K562 (cell line): Measurements from ENCODE around the gene NDUFB10. TPM values are rescaled to one million over a fixed set of nuclear protein-coding genes. Genes with fewer than 3 reads are reported as not detected.
A peak's percentile ranks its signal among the peaks of the same experiment; 100 is the strongest.

Source experiments
- BACH1 ChIP-seq: fragments of 200-800 bp; sonication (Bioruptor generic); IDR thresholded peaks from 2 replicates; pipeline ENCODE4 v1.6.1; 2016; ENCODE audit warnings: missing genetic modification characterization, missing compliant biosample characterization
- BRD4 ChIP-seq: fragments of 200-600 bp; sonication (generic); IDR thresholded peaks from 2 replicates; pipeline ENCODE4 v1.6.1; 2017; ENCODE audit warnings: inconsistent platforms
- DPF2 ChIP-seq: fragments of 450-650 bp; IDR thresholded peaks from 2 replicates; pipeline ENCODE4 v1.6.1; 2016
- GABPA ChIP-seq: fragments of 200-800 bp; sonication (Bioruptor generic); conservative IDR thresholded peaks from 2 replicates; pipeline ENCODE4 v1.6.1; 2016; ENCODE audit warnings: low read depth, missing genetic modification characterization, missing compliant biosample characterization
- HDAC3 ChIP-seq: fragments of 450-650 bp; IDR thresholded peaks from 2 replicates; pipeline ENCODE4 v1.6.1; 2018; ENCODE audit warnings: borderline replicate concordance, mild to moderate bottlenecking, moderate library complexity; ENCODE audit not compliant: partially characterized antibody
- MCM7 ChIP-seq, 2 experiments: fragments of 450-650 bp; IDR thresholded peaks; 2 replicates each; pipeline ENCODE4 v1.6.1; 2016 to 2018
- NCOA6 ChIP-seq: fragments of 450-650 bp; IDR thresholded peaks from 2 replicates; pipeline ENCODE4 v1.6.1; 2017; ENCODE audit warnings: mild to moderate bottlenecking
- NFIX ChIP-seq: fragments of 250-450 bp; sonication (Bioruptor Pico); IDR thresholded peaks from 2 replicates; pipeline ENCODE4 v1.4.0; 2020; ENCODE audit warnings: low read depth, mild to moderate bottlenecking, moderate library complexity
- RBM14 ChIP-seq: fragments of 200-400 bp; formaldehyde crosslinking; IDR thresholded peaks from 2 replicates; pipeline ENCODE4 v1.6.1; 2018; ENCODE audit warnings: low read depth, mild to moderate bottlenecking, low read length, moderate library complexity, borderline replicate concordance; ENCODE audit not compliant: insufficient read depth
- RCOR1 ChIP-seq, 2 experiments: IDR thresholded peaks; 2 replicates each; pipeline ENCODE4 v1.6.1; 2012; ENCODE audit warnings: low read depth in 2 of 2, low read length in 2 of 2, borderline replicate concordance in 1 of 2, improper control_type of control experiment in 1 of 2
- STAT5B ChIP-seq: fragments of 250-450 bp; sonication (Bioruptor Pico); IDR thresholded peaks from 2 replicates; pipeline ENCODE4 v1.8.0; 2021; ENCODE audit warnings: mild to moderate bottlenecking, inconsistent platforms
- TFAM ChIP-seq: fragments of 250-450 bp; sonication (Bioruptor Pico); conservative IDR thresholded peaks from 2 replicates; pipeline ENCODE4 v1.5.0; 2021; ENCODE audit warnings: mild to moderate bottlenecking, moderate library complexity
- TRIM24 ChIP-seq, 2 experiments: fragments of 450-650 bp; IDR thresholded peaks; 2 replicates each; pipeline ENCODE4 v1.6.1; 2016
- XRCC5 ChIP-seq: fragments of 200-400 bp; formaldehyde crosslinking; IDR thresholded peaks from 2 replicates; pipeline ENCODE4 v1.6.1; 2017; ENCODE audit warnings: low read depth, mild to moderate bottlenecking, low read length
- ZC3H8 ChIP-seq: fragments of 450-650 bp; IDR thresholded peaks from 2 replicates; pipeline ENCODE4 v1.6.1; 2017
- ZKSCAN3 ChIP-seq: fragments of 250-450 bp; sonication (Bioruptor Pico); IDR thresholded peaks from 2 replicates; pipeline ENCODE4 v1.4.0; 2020
- ZNF175 ChIP-seq: fragments of 200-800 bp; sonication (Bioruptor generic); IDR thresholded peaks from 2 replicates; pipeline ENCODE4 v1.6.1; 2016; ENCODE audit warnings: low read depth, mild to moderate bottlenecking, missing genetic modification characterization, missing compliant biosample characterization
- ZNF24 ChIP-seq: fragments of 450-650 bp; IDR thresholded peaks from 2 replicates; pipeline ENCODE4 v1.6.1; 2016
- ZNF717 ChIP-seq: fragments of 250-450 bp; sonication (Bioruptor Pico); IDR thresholded peaks from 2 replicates; pipeline ENCODE4 v1.5.0; 2021
- ZSCAN29 ChIP-seq: fragments of 450-650 bp; IDR thresholded peaks from 2 replicates; pipeline ENCODE4 v1.6.1; 2017
- polyA plus RNA-seq, 8 experiments: library from polyadenylated mRNA; depleted of rRNA in 4 of 8; stranded (reverse) in 5 of 8; unstranded in 3 of 8; fragments of >200 nt; fragmentation: Nextera tagmentation in 2 of 8; fragmentation: Illumina TruSeq in 1 of 8; extraction: Ambion mirVana in 2 of 8; extraction: Trizol in 1 of 8; gene quantifications; 2 replicates each; pipeline versions ENCODE4 v1.2.1 to v1.2.3, GENCODE V29; 2011 to 2014; ENCODE audit warnings: inconsistent platforms in 1 of 8, missing spikeins in 1 of 8
- total RNA-seq, 7 experiments: library from RNA; depleted of rRNA in 6 of 7; stranded (reverse); fragments of >200 nt in 6 of 7; fragmentation: Illumina TruSeq in 2 of 7; extraction: Trizol in 2 of 7; gene quantifications; 2 replicates each; pipeline versions ENCODE4 v1.2.1 to v1.2.3, GENCODE V29; 2011 to 2021; ENCODE audit warnings: low replicate concordance in 1 of 7
- TF ChIP-seq, protein P1 (sequence below): fragments of 450-650 bp; IDR thresholded peaks from 2 replicates; pipeline ENCODE4 v1.7.0; 2016; ENCODE audit warnings: borderline replicate concordance
- TF ChIP-seq, protein P2 (sequence below): sonication (generic); formaldehyde crosslinking; IDR thresholded peaks from 2 replicates; pipeline ENCODE4 v1.8.0; 2022; ENCODE audit warnings: missing genetic modification reagents, mild to moderate bottlenecking, borderline replicate concordance
- TF ChIP-seq, protein P3 (sequence below): fragments of 450-650 bp; IDR thresholded peaks from 2 replicates; pipeline ENCODE4 v1.6.1; 2018; ENCODE audit not compliant: partially characterized antibody

NDUFB10 gene
- total and polyA plus RNA-seq, 9 of the 15 experiments (the other 6 are each of a cell fraction or from before 2014, with no cell fraction given), result 69.3 to 527 (median 161) TPM

DNA sequence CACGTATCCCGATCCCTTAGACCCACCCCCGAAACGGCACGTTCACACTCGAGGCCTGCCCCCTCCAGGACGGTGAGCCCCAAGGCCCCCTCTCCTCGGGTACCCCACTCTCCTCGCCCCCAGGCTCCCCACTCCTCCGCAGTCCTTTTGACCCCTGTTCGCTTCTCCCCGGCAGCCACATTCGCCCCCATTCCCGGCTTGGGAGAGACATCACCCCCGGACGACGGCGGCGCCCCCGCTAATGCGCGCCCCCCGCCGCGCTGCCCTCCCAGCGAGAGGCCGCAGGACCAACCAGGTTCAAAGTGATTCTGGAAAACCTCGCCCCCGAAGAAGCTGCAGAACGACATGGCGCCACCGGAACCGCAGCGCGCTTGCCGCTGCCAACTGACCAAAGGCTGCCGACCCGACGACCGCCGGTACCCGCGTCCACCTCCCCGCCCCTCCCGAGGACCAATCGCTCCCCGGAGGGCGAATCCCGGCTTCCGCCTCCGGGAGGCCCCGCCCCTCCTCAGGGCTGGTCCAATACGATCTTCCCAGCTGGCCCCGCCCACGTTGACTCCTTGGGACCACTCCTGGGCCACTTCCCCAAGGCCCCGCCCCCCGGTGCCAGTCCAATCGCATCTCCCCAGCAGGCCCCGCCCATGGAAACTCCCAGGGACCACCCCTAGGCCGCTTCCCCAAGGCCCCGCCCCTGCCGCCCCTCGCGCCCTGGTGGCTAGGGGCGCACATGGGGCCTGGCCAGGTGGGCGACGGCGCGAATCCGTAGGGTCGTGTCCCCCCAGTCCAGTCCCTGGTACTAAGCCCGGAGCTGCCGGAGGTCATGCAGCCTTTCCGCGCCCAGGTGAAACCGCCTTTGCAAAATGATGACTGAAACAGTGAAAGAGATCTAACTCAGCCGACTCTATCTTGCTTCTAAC is 16.3 kb upstream of the NDUFB10 start, which contains the start of gene MSRB1 (continued):
- TF ChIP-seq, protein P1, sequence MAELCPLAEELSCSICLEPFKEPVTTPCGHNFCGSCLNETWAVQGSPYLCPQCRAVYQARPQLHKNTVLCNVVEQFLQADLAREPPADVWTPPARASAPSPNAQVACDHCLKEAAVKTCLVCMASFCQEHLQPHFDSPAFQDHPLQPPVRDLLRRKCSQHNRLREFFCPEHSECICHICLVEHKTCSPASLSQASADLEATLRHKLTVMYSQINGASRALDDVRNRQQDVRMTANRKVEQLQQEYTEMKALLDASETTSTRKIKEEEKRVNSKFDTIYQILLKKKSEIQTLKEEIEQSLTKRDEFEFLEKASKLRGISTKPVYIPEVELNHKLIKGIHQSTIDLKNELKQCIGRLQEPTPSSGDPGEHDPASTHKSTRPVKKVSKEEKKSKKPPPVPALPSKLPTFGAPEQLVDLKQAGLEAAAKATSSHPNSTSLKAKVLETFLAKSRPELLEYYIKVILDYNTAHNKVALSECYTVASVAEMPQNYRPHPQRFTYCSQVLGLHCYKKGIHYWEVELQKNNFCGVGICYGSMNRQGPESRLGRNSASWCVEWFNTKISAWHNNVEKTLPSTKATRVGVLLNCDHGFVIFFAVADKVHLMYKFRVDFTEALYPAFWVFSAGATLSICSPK, result 0 out of 2 replicates have a peak, but pooled peaks have one; percentile 38
- no peak for TF ChIP-seq ZKSCAN3
- TF ChIP-seq ZSCAN29, result no peak
- TF ChIP-seq BRD4, result no peak
- no peak for TF ChIP-seq ZC3H8
- TF ChIP-seq ZNF175, result no peak
- no peak for TF ChIP-seq NFIX (CRISPR knock-in tag)
- no peak for TF ChIP-seq ZNF24
- TF ChIP-seq MCM7 (IDR thresholded peaks at IDR 0.05), result no peak
- no peak for TF ChIP-seq TFAM (CRISPR knock-in tag)
- TF ChIP-seq XRCC5, result no peak
- TF ChIP-seq ZNF717 (CRISPR knock-in tag), result no peak
- TF ChIP-seq RBM14, result no peak
- TF ChIP-seq RCOR1 (IDR thresholded peaks at IDR 0.05; ENCODE audit: borderline replicate concordance in 1 of 2, low read depth in 2 of 2, low read length in 2 of 2), result no peak
- TF ChIP-seq TRIM24 (IDR thresholded peaks at IDR 0.05), result no peak
- TF ChIP-seq, protein P2, sequence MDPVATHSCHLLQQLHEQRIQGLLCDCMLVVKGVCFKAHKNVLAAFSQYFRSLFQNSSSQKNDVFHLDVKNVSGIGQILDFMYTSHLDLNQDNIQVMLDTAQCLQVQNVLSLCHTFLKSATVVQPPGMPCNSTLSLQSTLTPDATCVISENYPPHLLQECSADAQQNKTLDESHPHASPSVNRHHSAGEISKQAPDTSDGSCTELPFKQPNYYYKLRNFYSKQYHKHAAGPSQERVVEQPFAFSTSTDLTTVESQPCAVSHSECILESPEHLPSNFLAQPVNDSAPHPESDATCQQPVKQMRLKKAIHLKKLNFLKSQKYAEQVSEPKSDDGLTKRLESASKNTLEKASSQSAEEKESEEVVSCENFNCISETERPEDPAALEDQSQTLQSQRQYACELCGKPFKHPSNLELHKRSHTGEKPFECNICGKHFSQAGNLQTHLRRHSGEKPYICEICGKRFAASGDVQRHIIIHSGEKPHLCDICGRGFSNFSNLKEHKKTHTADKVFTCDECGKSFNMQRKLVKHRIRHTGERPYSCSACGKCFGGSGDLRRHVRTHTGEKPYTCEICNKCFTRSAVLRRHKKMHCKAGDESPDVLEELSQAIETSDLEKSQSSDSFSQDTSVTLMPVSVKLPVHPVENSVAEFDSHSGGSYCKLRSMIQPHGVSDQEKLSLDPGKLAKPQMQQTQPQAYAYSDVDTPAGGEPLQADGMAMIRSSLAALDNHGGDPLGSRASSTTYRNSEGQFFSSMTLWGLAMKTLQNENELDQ (CRISPR knock-in tag), result no peak
- no peak for TF ChIP-seq STAT5B (CRISPR knock-in tag)
- TF ChIP-seq GABPA (tag), result peak; percentile 52; the same call in 1 of the 2 replicates
- TF ChIP-seq, protein P3, sequence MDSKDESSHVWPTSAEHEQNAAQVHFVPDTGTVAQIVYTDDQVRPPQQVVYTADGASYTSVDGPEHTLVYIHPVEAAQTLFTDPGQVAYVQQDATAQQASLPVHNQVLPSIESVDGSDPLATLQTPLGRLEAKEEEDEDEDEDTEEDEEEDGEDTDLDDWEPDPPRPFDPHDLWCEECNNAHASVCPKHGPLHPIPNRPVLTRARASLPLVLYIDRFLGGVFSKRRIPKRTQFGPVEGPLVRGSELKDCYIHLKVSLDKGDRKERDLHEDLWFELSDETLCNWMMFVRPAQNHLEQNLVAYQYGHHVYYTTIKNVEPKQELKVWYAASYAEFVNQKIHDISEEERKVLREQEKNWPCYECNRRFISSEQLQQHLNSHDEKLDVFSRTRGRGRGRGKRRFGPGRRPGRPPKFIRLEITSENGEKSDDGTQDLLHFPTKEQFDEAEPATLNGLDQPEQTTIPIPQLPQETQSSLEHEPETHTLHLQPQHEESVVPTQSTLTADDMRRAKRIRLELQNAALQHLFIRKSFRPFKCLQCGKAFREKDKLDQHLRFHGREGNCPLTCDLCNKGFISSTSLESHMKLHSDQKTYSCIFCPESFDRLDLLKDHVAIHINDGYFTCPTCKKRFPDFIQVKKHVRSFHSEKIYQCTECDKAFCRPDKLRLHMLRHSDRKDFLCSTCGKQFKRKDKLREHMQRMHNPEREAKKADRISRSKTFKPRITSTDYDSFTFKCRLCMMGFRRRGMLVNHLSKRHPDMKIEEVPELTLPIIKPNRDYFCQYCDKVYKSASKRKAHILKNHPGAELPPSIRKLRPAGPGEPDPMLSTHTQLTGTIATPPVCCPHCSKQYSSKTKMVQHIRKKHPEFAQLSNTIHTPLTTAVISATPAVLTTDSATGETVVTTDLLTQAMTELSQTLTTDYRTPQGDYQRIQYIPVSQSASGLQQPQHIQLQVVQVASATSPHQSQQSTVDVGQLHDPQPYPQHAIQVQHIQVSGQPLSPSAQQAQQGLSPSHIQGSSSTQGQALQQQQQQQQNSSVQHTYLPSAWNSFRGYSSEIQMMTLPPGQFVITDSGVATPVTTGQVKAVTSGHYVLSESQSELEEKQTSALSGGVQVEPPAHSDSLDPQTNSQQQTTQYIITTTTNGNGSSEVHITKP, result no peak
- no peak for TF ChIP-seq BACH1 (tag)
- TF ChIP-seq DPF2, result no peak
- no peak for TF ChIP-seq HDAC3
- TF ChIP-seq NCOA6, result peak; percentile 54; the same call in 1 of the 2 replicates
